NCI-H1048 (cell line): ENCODE results near the gene SAMD3.
"Not testable (repeated sequence)": the region's sequence is repeated elsewhere in the genome, so short reads cannot be mapped to it uniquely, and the experiment has no call there.

Experiments used
- DNase-seq: peaks from one replicate; lab custom pipeline; 2025; lab: John Stamatoyannopoulos, UW

SAMD3 gene

GRCh38 chr6:130173377-130174004 is 49.3 kb downstream of the SAMD3 start:
- not testable (repeated sequence) for DNase-seq

GRCh38 chr6:130170160-130170559 is 52.6 kb downstream of the SAMD3 start:
- not testable (repeated sequence) for DNase-seq

- no peak for DNase-seq
Observed at GRCh38 chr6:130167655-130168054, 55.1 kb downstream of the SAMD3 start.

- DNase-seq = no peak
Observed at GRCh38 chr6:130164251-130164650, 58.5 kb downstream of the SAMD3 start.

GRCh38 chr6:130163266-130163665 is 59.5 kb downstream of the SAMD3 start:
- DNase-seq = no peak

- DNase-seq = no peak
Observed at GRCh38 chr6:130162421-130162820, 60.3 kb downstream of the SAMD3 start.

GRCh38 chr6:130161683-130162404 is 60.9 kb downstream of the SAMD3 start:
- no peak for DNase-seq

- DNase-seq = no peak
Observed at GRCh38 chr6:130159956-130160355, 62.8 kb downstream of the SAMD3 start.

GRCh38 chr6:130158548-130158947 is 64.2 kb downstream of the SAMD3 start:
- no peak for DNase-seq

GRCh38 chr6:130158056-130158455 is 64.7 kb downstream of the SAMD3 start:
- no peak for DNase-seq

- no peak for DNase-seq
Observed at GRCh38 chr6:130156908-130157307, 65.8 kb downstream of the SAMD3 start.

- DNase-seq = no peak
Observed at GRCh38 chr6:130152908-130153510, 69.7 kb downstream of the SAMD3 start.

GRCh38 chr6:130150906-130151305 is 71.8 kb downstream of the SAMD3 start:
- no peak for DNase-seq

GRCh38 chr6:130149016-130149415 is 73.7 kb downstream of the SAMD3 start:
- not testable (repeated sequence) for DNase-seq

- DNase-seq = no peak
Observed at GRCh38 chr6:130148181-130148580, 74.6 kb downstream of the SAMD3 start.

GRCh38 chr6:130147111-130147510 is 75.6 kb downstream of the SAMD3 start:
- DNase-seq = no peak

- no peak for DNase-seq
Observed at GRCh38 chr6:130143709-130144108, 79.0 kb downstream of the SAMD3 start.

GRCh38 chr6:130140084-130140483 is 82.7 kb downstream of the SAMD3 start:
- no peak for DNase-seq

GRCh38 chr6:130138909-130139242 is 83.9 kb downstream of the SAMD3 start:
- DNase-seq = no peak

GRCh38 chr6:130138116-130138908 is 84.4 kb downstream of the SAMD3 start:
- no peak for DNase-seq

- DNase-seq = no peak
Observed at GRCh38 chr6:130136798-130137197, 86.0 kb downstream of the SAMD3 start.

- no peak for DNase-seq
Observed at GRCh38 chr6:130134582-130134981, 88.2 kb downstream of the SAMD3 start.

GRCh38 chr6:130132286-130132701 is 90.5 kb downstream of the SAMD3 start:
- DNase-seq = no peak
